HepG2 (cell line): ENCODE results near the gene MRPL10. TPM values are rescaled to one million over a fixed set of nuclear protein-coding genes. Genes with fewer than 3 reads are reported as not detected.
A peak's percentile ranks its signal among the peaks of the same experiment; 100 is the strongest.

ENCODE experiments used
- ATAC-seq: fragments of 200-7000 bp; cut with Tn5 transposase; 3 replicates; pipeline ENCODE4 v1.9.1; 2020; ENCODE audit warnings: mild to moderate bottlenecking, moderate library complexity
- BruUV-seq: library from RNA; stranded (reverse); fragments of 400-500 nt; replicated peaks from 2 replicates; lab custom pipeline; 2021; lab: Mats Ljungman, UMichigan
- CTCF ChIA-PET: fragments of 300-600 bp; formaldehyde crosslinking; extraction: SDS; loops from one replicate; lab custom pipeline; 2021; ENCODE audit warnings: low total read pairs, inconsistent platforms, low intra/inter-chr PET ratio; lab: Yijun Ruan, JAX
- POLR2A ChIA-PET: fragments of 350-600 bp; sonication (Branson Sonifier 250); formaldehyde crosslinking; loops from one replicate; lab custom pipeline; 2020; ENCODE audit warnings: antibody characterized with exemption, inconsistent platforms; lab: Yijun Ruan, JAX
- DNase-seq: peaks from one replicate; pipeline ENCODE4 v3.0.0-alpha.2; 2015; ENCODE audit warnings: low spot score
- FAIRE-seq: peaks from 3 replicates; lab custom pipeline; 2011; peaks lifted over from hg19 to GRCh38; lab: Jason Lieb, UNC
- H2AFZ ChIP-seq: one replicate; pipeline ENCODE4 v1.6.1; 2011; ENCODE audit warnings: low read length, inconsistent platforms
- H3K27ac ChIP-seq: fragments of 300-600 bp; 3 replicates; pipeline ENCODE4 v1.8.0; 2011; ENCODE audit warnings: mixed run types, mild to moderate bottlenecking, mixed read lengths, low read length, inconsistent platforms; ENCODE audit not compliant: insufficient read depth; ENCODE audit errors: extremely low read length
- H3K27me3 ChIP-seq, 2 experiments: fragments of 200-600 bp in 1 of 2; 2 replicates in 1 of 2; 3 replicates in 1 of 2; pipeline versions ENCODE4 v1.6.0 to v1.8.0; 2011; ENCODE audit warnings: low read length in 2 of 2, mild to moderate bottlenecking in 2 of 2, moderate library complexity in 2 of 2, inconsistent platforms in 1 of 2; ENCODE audit not compliant: insufficient read depth in 2 of 2, control insufficient read depth in 1 of 2
- H3K36me3 ChIP-seq, 2 experiments: fragments of 200-600 bp in 1 of 2; replicated peaks in 1 of 2; 2 replicates in 1 of 2; 3 replicates in 1 of 2; pipeline versions ENCODE4 v1.5.1 to v1.8.0; 2011; ENCODE audit warnings: low read length in 2 of 2, inconsistent platforms in 1 of 2; ENCODE audit not compliant: insufficient read depth in 2 of 2, control insufficient read depth in 1 of 2
- H3K4me1 ChIP-seq: 2 replicates; pipeline ENCODE4 v1.5.1; 2012; ENCODE audit warnings: low read length, inconsistent platforms; ENCODE audit not compliant: insufficient read depth
- H3K4me2 ChIP-seq: 2 replicates; pipeline ENCODE4 v1.6.0; 2011; ENCODE audit warnings: low read depth, low read length, inconsistent platforms
- H3K4me3 ChIP-seq, 3 experiments: fragments of 200-600 bp in 1 of 3; sonication (generic), shearing (Covaris generic) in 1 of 3; replicated peaks in 1 of 3; 2 replicates each; pipeline ENCODE4 v1.5.1; 2011 to 2016; ENCODE audit warnings: low read length in 3 of 3, inconsistent platforms in 2 of 3, low read depth in 2 of 3, mild to moderate bottlenecking in 2 of 3, control low read depth in 1 of 3, mixed read lengths in 1 of 3; ENCODE audit not compliant: insufficient read depth in 1 of 3
- H3K79me2 ChIP-seq: one replicate; pipeline ENCODE4 v1.6.1; 2011; ENCODE audit warnings: low read length, inconsistent platforms; ENCODE audit not compliant: insufficient read depth
- H3K9ac ChIP-seq: 2 replicates; pipeline ENCODE4 v1.6.0; 2011; ENCODE audit warnings: mild to moderate bottlenecking, low read depth, low read length, inconsistent platforms; ENCODE audit not compliant: insufficient read depth
- H3K9me3 ChIP-seq: 2 replicates; pipeline ENCODE4 v1.5.1; 2012; ENCODE audit warnings: mild to moderate bottlenecking, low read length
- H4K20me1 ChIP-seq: 2 replicates; pipeline ENCODE4 v1.6.0; 2011; ENCODE audit warnings: inconsistent platforms, mild to moderate bottlenecking, low read length, moderate library complexity; ENCODE audit not compliant: insufficient read depth
- ATAD3A ChIP-seq: sonication (generic); formaldehyde crosslinking; IDR thresholded peaks from 2 replicates; pipeline ENCODE4 v1.4.0; 2020; ENCODE audit warnings: missing genetic modification reagents
- BHLHE40 ChIP-seq: IDR thresholded peaks from 2 replicates; pipeline ENCODE4 v1.6.1; 2011; ENCODE audit warnings: low read length, improper control_type of control experiment
- CBX2 ChIP-seq, 2 experiments: fragments of 200-600 bp in 1 of 2; sonication (generic); formaldehyde crosslinking in 1 of 2; IDR thresholded peaks; 2 replicates each; pipeline versions ENCODE4 v1.7.0 to v1.8.1; 2018 to 2022; ENCODE audit warnings: low read depth in 2 of 2, low read length in 1 of 2, mild to moderate bottlenecking in 1 of 2, missing genetic modification reagents in 1 of 2
- ETV6 ChIP-seq: sonication (generic); formaldehyde crosslinking; conservative IDR thresholded peaks from 2 replicates; pipeline ENCODE4 v1.4.0; 2020; ENCODE audit warnings: missing genetic modification reagents
- FOXC1 ChIP-seq: sonication (generic); formaldehyde crosslinking; IDR thresholded peaks from 2 replicates; pipeline ENCODE4 v1.8.0; 2022; ENCODE audit warnings: mild to moderate bottlenecking, missing genetic modification reagents, borderline replicate concordance
- RNF2 ChIP-seq: fragments of 450-650 bp; conservative IDR thresholded peaks from 2 replicates; pipeline ENCODE4 v1.6.1; 2016; ENCODE audit warnings: low read depth
- ZNF737 ChIP-seq: sonication (generic); formaldehyde crosslinking; IDR thresholded peaks from 2 replicates; pipeline ENCODE4 v1.5.0; 2020; ENCODE audit warnings: missing genetic modification reagents, mild to moderate bottlenecking, borderline replicate concordance
- WGBS: methylation state at CpG from one replicate; pipeline ENCODE4 v1.1.6; 2017; ENCODE audit warnings: low lambda C conversion rate; 5-methylcytosine and 5-hydroxymethylcytosine counted together
- in situ Hi-C: cut with HindIII; loops from 2 replicates; pipeline ENCODE4 v1.10.0; 2017; ENCODE audit warnings: low pct_unique_long_range_greater_than_20kb; ENCODE audit not compliant: extremely low pct_ligation_motif_present
- intact Hi-C: fragments of 100-400 bp; cut with micrococcal nuclease; formaldehyde crosslinking; loops from one replicate; pipeline ENCODE4 v1.10.0; 2022; ENCODE audit not compliant: unreplicated experiment
- polyA plus RNA-seq, 8 experiments: library from polyadenylated mRNA; depleted of rRNA in 3 of 8; stranded (reverse) in 7 of 8; unstranded in 1 of 8; fragments of >200 nt; fragmentation: Illumina TruSeq in 4 of 8; extraction: Trizol in 4 of 8; gene quantifications; 2 replicates each; pipeline versions ENCODE4 v1.2.1 to v1.2.3, GENCODE V29; 2011 to 2016; ENCODE audit warnings: low read depth in 4 of 8, missing spikeins in 1 of 8, mixed read lengths in 1 of 8; ENCODE audit not compliant: insufficient read depth in 1 of 8
- total RNA-seq, 5 experiments: library from RNA; depleted of rRNA; stranded (reverse); fragments of >200 nt; fragmentation: Illumina TruSeq; extraction: Trizol; gene quantifications; 2 replicates each; pipeline ENCODE4 v1.2.3, GENCODE V29; 2016; ENCODE audit warnings: low read depth in 1 of 5
- TF ChIP-seq, protein P1 (sequence below): sonication (generic); formaldehyde crosslinking; IDR thresholded peaks from 2 replicates; pipeline ENCODE4 v1.4.0; 2020; ENCODE audit warnings: missing genetic modification reagents, borderline replicate concordance
- TF ChIP-seq, protein P2 (sequence below): sonication (generic); formaldehyde crosslinking; IDR thresholded peaks from 2 replicates; pipeline ENCODE4 v1.5.0; 2020; ENCODE audit warnings: mild to moderate bottlenecking, low read depth, missing genetic modification reagents, borderline replicate concordance

Gene MRPL10
- total and polyA plus RNA-seq, 2 of the 13 experiments (the other 11 are each of a cell fraction or from before 2014, with no cell fraction given), result 56.7 to 149 TPM

DNA sequence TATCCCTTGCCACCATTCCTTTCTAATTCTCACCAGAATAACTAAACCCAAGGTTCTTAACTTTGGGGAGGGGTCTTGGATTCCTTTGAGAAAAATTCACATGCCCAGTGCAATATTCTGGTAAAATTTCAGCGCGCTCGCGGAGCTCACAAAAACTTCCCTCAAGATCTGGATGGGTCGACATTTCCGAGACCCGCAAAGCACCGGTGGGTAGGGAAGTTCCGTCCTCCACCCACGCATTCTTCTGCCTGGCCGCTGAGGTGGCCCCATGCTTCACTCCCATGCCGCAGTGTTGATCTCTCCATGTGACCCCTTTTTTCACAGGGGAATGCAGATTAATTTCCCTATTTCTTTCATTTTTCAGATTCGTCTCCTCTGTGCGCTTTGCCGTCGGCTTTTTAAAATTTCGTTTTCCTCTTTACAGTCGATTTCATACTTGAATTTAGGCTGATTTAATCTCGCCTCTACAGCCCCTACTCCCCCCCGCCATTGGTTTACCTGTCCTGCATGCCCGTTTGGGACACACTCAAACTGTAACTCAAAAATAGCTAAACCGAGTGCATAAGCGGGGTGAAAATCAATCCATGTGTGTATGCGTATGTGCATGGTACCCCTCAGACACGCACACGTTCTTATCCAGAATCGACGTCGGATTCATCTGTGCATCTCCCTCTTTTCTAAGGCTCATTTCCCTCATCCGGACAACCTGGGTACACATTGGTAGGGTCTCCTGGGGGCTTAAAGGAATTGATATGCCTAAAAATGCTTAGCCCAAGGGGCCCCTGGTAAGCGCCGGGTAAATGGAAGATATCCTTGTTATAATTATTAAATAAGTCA is 21.0 kb upstream of the MRPL10 start:
- POLR2A ChIA-PET, result interaction anchor here (2.8 kb wide), 1 partner anchor 43 kb away, joined by 28 read pairs; the partner anchor contains the start of gene SP2
- H2AFZ ChIP-seq, result no peak overlapping the region
- TF ChIP-seq RNF2 (peak; percentile 58; the same call in 1 of the 2 replicates), CBX2 (IDR thresholded peaks at IDR 0.05; ENCODE audit: low read depth, low read length) (peak; percentile 67; the same call in 1 of the 2 replicates), CBX2 (CRISPR knock-in tag; IDR thresholded peaks at IDR 0.05; ENCODE audit: low read depth) (no peak), FOXC1 (CRISPR knock-in tag) (no peak)

DNA sequence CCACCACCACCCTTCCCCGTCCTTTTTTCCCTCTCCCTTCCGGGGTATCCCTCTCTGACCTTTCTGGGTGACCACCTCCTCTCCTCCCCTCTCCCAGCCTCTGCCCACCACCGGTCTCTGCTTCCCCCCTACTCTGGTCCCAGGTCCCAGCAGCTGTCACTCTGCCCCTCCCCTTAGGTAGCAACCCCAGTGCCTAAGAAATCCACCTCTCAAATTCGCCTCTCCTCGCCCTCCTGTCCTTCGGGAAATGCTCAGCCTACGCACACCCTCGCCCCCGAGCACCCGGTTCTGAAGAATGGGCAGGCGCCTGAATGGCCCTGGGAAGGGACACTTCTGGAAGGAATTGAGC is 20.4 kb upstream of the MRPL10 start:
- ChIA-PET CTCF (no interaction called here), POLR2A (interaction anchor here (1.3 to 2.8 kb wide), 4 partner anchors 11 to 44 kb away, joined by 3 to 28 read pairs (median 12); partner anchors contain the start of genes LRRC46, MRPL10, SCRN2 and SP2)
- BruUV-seq, result no TSS peak
- H3K79me2 ChIP-seq, result no peaks in the 10 kb centered on the region
- H2AFZ ChIP-seq, result no peak overlapping the region
- H3K4me1 ChIP-seq, result peaks cover 12% of the 10 kb centered on the region
- H3K9me3 ChIP-seq, result no peaks in the 10 kb centered on the region
- no peak overlapping the region for H3K4me2 ChIP-seq
- 65% methylated on average over 11 of the region's 11 CpGs for WGBS
- in situ Hi-C loops, result no loop called here
- no peak overlapping the region for H3K9ac ChIP-seq
- no peak overlapping the region for H3K27ac ChIP-seq
- FAIRE-seq (no peak), DNase-seq (no peak), ATAC-seq (no peak)
- H3K36me3 ChIP-seq, result no peaks in the 10 kb centered on the region
- intact Hi-C loops, result no loop called here
- H4K20me1 ChIP-seq, result no peaks in the 10 kb centered on the region
- H3K4me3 ChIP-seq, result no peak overlapping the region
- peaks cover 19 to 80% of the 10 kb centered on the region in 2 experiments for H3K27me3 ChIP-seq
- TF ChIP-seq, protein P1, sequence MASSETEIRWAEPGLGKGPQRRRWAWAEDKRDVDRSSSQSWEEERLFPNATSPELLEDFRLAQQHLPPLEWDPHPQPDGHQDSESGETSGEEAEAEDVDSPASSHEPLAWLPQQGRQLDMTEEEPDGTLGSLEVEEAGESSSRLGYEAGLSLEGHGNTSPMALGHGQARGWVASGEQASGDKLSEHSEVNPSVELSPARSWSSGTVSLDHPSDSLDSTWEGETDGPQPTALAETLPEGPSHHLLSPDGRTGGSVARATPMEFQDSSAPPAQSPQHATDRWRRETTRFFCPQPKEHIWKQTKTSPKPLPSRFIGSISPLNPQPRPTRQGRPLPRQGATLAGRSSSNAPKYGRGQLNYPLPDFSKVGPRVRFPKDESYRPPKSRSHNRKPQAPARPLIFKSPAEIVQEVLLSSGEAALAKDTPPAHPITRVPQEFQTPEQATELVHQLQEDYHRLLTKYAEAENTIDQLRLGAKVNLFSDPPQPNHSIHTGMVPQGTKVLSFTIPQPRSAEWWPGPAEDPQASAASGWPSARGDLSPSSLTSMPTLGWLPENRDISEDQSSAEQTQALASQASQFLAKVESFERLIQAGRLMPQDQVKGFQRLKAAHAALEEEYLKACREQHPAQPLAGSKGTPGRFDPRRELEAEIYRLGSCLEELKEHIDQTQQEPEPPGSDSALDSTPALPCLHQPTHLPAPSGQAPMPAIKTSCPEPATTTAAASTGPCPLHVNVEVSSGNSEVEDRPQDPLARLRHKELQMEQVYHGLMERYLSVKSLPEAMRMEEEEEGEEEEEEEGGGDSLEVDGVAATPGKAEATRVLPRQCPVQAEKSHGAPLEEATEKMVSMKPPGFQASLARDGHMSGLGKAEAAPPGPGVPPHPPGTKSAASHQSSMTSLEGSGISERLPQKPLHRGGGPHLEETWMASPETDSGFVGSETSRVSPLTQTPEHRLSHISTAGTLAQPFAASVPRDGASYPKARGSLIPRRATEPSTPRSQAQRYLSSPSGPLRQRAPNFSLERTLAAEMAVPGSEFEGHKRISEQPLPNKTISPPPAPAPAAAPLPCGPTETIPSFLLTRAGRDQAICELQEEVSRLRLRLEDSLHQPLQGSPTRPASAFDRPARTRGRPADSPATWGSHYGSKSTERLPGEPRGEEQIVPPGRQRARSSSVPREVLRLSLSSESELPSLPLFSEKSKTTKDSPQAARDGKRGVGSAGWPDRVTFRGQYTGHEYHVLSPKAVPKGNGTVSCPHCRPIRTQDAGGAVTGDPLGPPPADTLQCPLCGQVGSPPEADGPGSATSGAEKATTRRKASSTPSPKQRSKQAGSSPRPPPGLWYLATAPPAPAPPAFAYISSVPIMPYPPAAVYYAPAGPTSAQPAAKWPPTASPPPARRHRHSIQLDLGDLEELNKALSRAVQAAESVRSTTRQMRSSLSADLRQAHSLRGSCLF (CRISPR knock-in tag), result no peak
- no peak for TF ChIP-seq ETV6
- no peak for TF ChIP-seq BHLHE40
- TF ChIP-seq, protein P2, sequence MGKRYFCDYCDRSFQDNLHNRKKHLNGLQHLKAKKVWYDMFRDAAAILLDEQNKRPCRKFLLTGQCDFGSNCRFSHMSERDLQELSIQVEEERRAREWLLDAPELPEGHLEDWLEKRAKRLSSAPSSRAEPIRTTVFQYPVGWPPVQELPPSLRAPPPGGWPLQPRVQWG, result no peak
- no peak for TF ChIP-seq ATAD3A (CRISPR knock-in tag)
- TF ChIP-seq ZNF737 (CRISPR knock-in tag), result no peak

More for the DNA sequence above, 21.0 kb upstream of the MRPL10 start:
- in situ Hi-C loops, result no loop called here
- Histone ChIP-seq H3K4me1 (peaks cover 12% of the 10 kb centered on the region), H3K27me3 (peaks cover 19 to 81% of the 10 kb centered on the region in 2 experiments), H3K9ac (no peak overlapping the region), H3K4me2 (no peak overlapping the region), H3K9me3 (no peaks in the 10 kb centered on the region), H3K79me2 (no peaks in the 10 kb centered on the region), H3K27ac (no peak overlapping the region), H3K4me3 (no peak overlapping the region), H3K36me3 (no peaks in the 10 kb centered on the region), H4K20me1 (no peaks in the 10 kb centered on the region)
- CTCF ChIA-PET, result no interaction called here
- FAIRE-seq (no peak), DNase-seq (no peak), ATAC-seq (no peak)
- intact Hi-C loops, result no loop called here
- BruUV-seq, result no TSS peak
- 68% methylated on average over 32 of the region's 32 CpGs for WGBS
